Heart left ventricle (tissue), 16 donors: ENCODE results near the gene CD28. TPM values are rescaled to one million over a fixed set of nuclear protein-coding genes. Genes with fewer than 3 reads are reported as not detected.

ENCODE experiments used
- ATAC-seq, 4 donors: fragments of 200-7000 bp; cut with Tn5 transposase; one replicate each; pipeline ENCODE4 v1.9.1; 2020 to 2022; ENCODE audit warnings: moderate library complexity in 4 of 4, mild to moderate bottlenecking in 3 of 4, moderate number of reproducible peaks in 1 of 4
- DNase-seq, 5 donors: peaks; one replicate each; pipeline ENCODE4 v3.0.0-alpha.2; 2020
- H3K27ac ChIP-seq, 12 donors: fragments of 200-600 bp; sonication (generic) in 4 of 12; one replicate each; pipeline versions ENCODE4 v1.5.0 to v1.8.0; 2016 to 2022; ENCODE audit warnings: mild to moderate bottlenecking in 2 of 12
- H3K27me3 ChIP-seq, 9 donors: fragments of 200-600 bp; sonication (generic) in 2 of 9; one replicate each; pipeline versions ENCODE4 v1.5.1 to v1.8.0; 2016 to 2022; ENCODE audit warnings: mild to moderate bottlenecking in 3 of 9
- H3K36me3 ChIP-seq, 9 donors: fragments of 200-600 bp; sonication (generic) in 2 of 9; one replicate each; pipeline versions ENCODE4 v1.5.0 to v1.8.0; 2018 to 2022; ENCODE audit warnings: mild to moderate bottlenecking in 2 of 9
- H3K4me1 ChIP-seq, 12 donors: fragments of 200-600 bp; sonication (generic) in 4 of 12; one replicate each; pipeline versions ENCODE4 v1.5.0 to v1.8.0; 2016 to 2022; ENCODE audit warnings: mild to moderate bottlenecking in 3 of 12
- H3K4me3 ChIP-seq, 12 donors: fragments of 200-600 bp; sonication (generic) in 4 of 12; one replicate each; pipeline versions ENCODE4 v1.5.0 to v1.8.0; 2017 to 2022; ENCODE audit warnings: mild to moderate bottlenecking in 9 of 12, moderate library complexity in 4 of 12
- H3K9me3 ChIP-seq, 12 donors: fragments of 200-600 bp; sonication (generic) in 4 of 12; one replicate each; pipeline versions ENCODE4 v1.5.0 to v1.8.0; 2016 to 2022; ENCODE audit warnings: mild to moderate bottlenecking in 1 of 12
- CTCF ChIP-seq, 12 donors: fragments of 200-600 bp; sonication (generic) in 4 of 12; IDR thresholded peaks; one replicate each; pipeline versions ENCODE4 v1.5.0 to v1.8.0; 2018 to 2022; ENCODE audit warnings: antibody characterized with exemption in 12 of 12, mild to moderate bottlenecking in 5 of 12
- POLR2A ChIP-seq, 2 donors: fragments of 450-650 bp; IDR thresholded peaks; one replicate each; pipeline ENCODE4 v1.6.1; 2017; ENCODE audit warnings: antibody characterized with exemption in 2 of 2, mild to moderate bottlenecking in 2 of 2, moderate library complexity in 2 of 2
- WGBS, 4 donors: extraction: QIAGEN DNeasy Blood & Tissue Kit in 2 of 4; methylation state at CpG; one replicate each; pipeline versions ENCODE4 v1.1.5 to v1.1.7; 2013 to 2018; 5-methylcytosine and 5-hydroxymethylcytosine counted together
- intact Hi-C, 10 donors: fragments of 100-400 bp; cut with DNase I; formaldehyde crosslinking; loops; one replicate each; pipeline versions ENCODE4 v1.11.1 to v1.14.2; 2022
- polyA plus RNA-seq, 2 donors: library from polyadenylated mRNA; stranded (reverse); fragments of 200-250 nt; gene quantifications; one replicate each; pipeline ENCODE4 v1.2.3, GENCODE V29; 2013
- total RNA-seq, 9 donors: library from RNA; depleted of rRNA in 2 of 9; stranded (reverse); fragments of >200 nt in 2 of 9; fragmentation: NEBNext Ultra II Directional in 3 of 9; extraction: Animal tissue kit (Norgen Biotek cat#: 25700) in 3 of 9; gene quantifications; one replicate each; pipeline versions ENCODE4 v1.1.0 to v1.2.4, GENCODE V29; 2016 to 2023
- donor health status: ischemic (EF 13 %, LVEDD 7.1; RV severe dilation, severe dysfunction).
- donor health status: healthy with polysubstance abuse.
- donor health status: DM: no; HTN: yes; CAD: no.
- donor health status: DM: no; HTN: no; CAD: no.
- donor health status: ischemic (EF 25% LVEDD 6.9; RV normal size, moderate dysfunction).
- donor health status: ischemic (EF 25% LVEDD 5.7; RV mildly dilated, moderate dysfunction).
- donor health status: healthy.
- donor health status: DM: yes; HTN: yes; CAD: no.
- donor health status: ischemic (EF 35%, LVEDD 5.7; RV mildly dilated, moderate dysfunction).
- donor health status: nonischemic (EF 11% LVEDD 7.7; RV severe dilation, severe dysfunction).
- donor health status: DM: yes; HTN: yes; CAD: no.
- donor health status: PGD.
- donor health status: ischemic (EF 29% LVEDD 5.4; RV normal size, mild dysfunction).
- donor health status: nonischemic (EF 23%, LVEDD 6.1; RV moderate dilation, normal function).

The CD28 gene
- total and polyA plus RNA-seq, 11 donors, result 0.08 to 11.2 (median 0.81) TPM

- Histone ChIP-seq H3K27ac (no peak overlapping the region), H3K9me3 (no peaks in the 10 kb centered on the region), H3K4me3 (no peak overlapping the region), H3K4me1 (peaks cover 0 to 22% (median 0%) of the 10 kb centered on the region in 12 donors), H3K27me3 (no peaks in the 10 kb centered on the region), H3K36me3 (no peaks in the 10 kb centered on the region)
- WGBS, 4 donors, result 74 to 85% (median 82%) methylated on average over 3 of the region's 3 CpGs
- ATAC-seq (no peak), DNase-seq (no peak)
- no peak for TF ChIP-seq POLR2A (IDR thresholded peaks at IDR 0.05)
- TF ChIP-seq CTCF (IDR thresholded peaks at IDR 0.05), result no peak
- intact Hi-C loops, result no loop called here
Measured at GRCh38 chr2:203732953-203733510, 26.6 kb downstream of the CD28 start.

- ATAC-seq (no peak), DNase-seq (no peak)
- Histone ChIP-seq H3K36me3 (no peaks in the 10 kb centered on the region), H3K4me3 (no peak overlapping the region), H3K27ac (no peak overlapping the region), H3K27me3 (no peaks in the 10 kb centered on the region), H3K4me1 (peaks cover 0 to 16% (median 0%) of the 10 kb centered on the region in 12 donors), H3K9me3 (no peaks in the 10 kb centered on the region)
- intact Hi-C loops, result no loop called here
- 79 to 96% (median 91%) methylated on average over 1 of the region's 1 CpG for WGBS, 4 donors
- no peak for TF ChIP-seq CTCF (IDR thresholded peaks at IDR 0.05)
- TF ChIP-seq POLR2A (IDR thresholded peaks at IDR 0.05), result no peak
Measured at GRCh38 chr2:203733684-203734083, 27.2 kb downstream of the CD28 start.

GRCh38 chr2:203734276-203734983, 28.0 kb downstream of the CD28 start:
- Histone ChIP-seq H3K9me3 (no peaks in the 10 kb centered on the region), H3K4me3 (no peak overlapping the region), H3K27ac (no peak overlapping the region), H3K27me3 (no peaks in the 10 kb centered on the region), H3K4me1 (peaks cover 0 to 16% (median 0%) of the 10 kb centered on the region in 12 donors), H3K36me3 (no peaks in the 10 kb centered on the region)
- DNase-seq (no peak), ATAC-seq (no peak)
- intact Hi-C loops, result no loop called here
- WGBS, 4 donors, result 98 to 99% (median 98%) methylated on average over 12 of the region's 12 CpGs
- no peak for TF ChIP-seq CTCF (IDR thresholded peaks at IDR 0.05)
- no peak for TF ChIP-seq POLR2A (IDR thresholded peaks at IDR 0.05)

GRCh38 chr2:203737360-203737759, 30.9 kb downstream of the CD28 start:
- no peaks in the 10 kb centered on the region for H3K9me3 ChIP-seq
- H3K27me3 ChIP-seq, result no peaks in the 10 kb centered on the region
- ATAC-seq, result no peak
- no peaks in the 10 kb centered on the region for H3K36me3 ChIP-seq
- DNase-seq, result no peak
- H3K4me3 ChIP-seq, result no peak overlapping the region
- no peak for TF ChIP-seq POLR2A (IDR thresholded peaks at IDR 0.05)
- no peak for TF ChIP-seq CTCF (IDR thresholded peaks at IDR 0.05)
- H3K4me1 ChIP-seq, result peaks cover 0 to 3% (median 0%) of the 10 kb centered on the region in 12 donors
- 94 to 100% (median 96%) methylated on average over 1 of the region's 1 CpG for WGBS, 4 donors
- intact Hi-C loops, result no loop called here
- H3K27ac ChIP-seq, result peak overlapping the region in 1 of 12 donors; percentile 12
